MG63 (cell line): Measurements from ENCODE around the gene TENM3. TPM values are rescaled to one million over a fixed set of nuclear protein-coding genes. Genes with fewer than 3 reads are reported as not detected.

Experiments
- DNase-seq: peaks from one replicate; pipeline ENCODE4 v3.0.0-alpha.2; 2020
- H3K27me3 ChIP-seq: fragments of 250-450 bp; sonication (Bioruptor Pico); 2 replicates; pipeline ENCODE4 v1.5.1; 2020; ENCODE audit warnings: mild to moderate bottlenecking, moderate library complexity
- H3K36me3 ChIP-seq: fragments of 250-450 bp; sonication (Bioruptor Pico); 2 replicates; pipeline ENCODE4 v1.5.1; 2020; ENCODE audit warnings: mild to moderate bottlenecking, moderate library complexity
- H3K4me3 ChIP-seq: fragments of 250-450 bp; sonication (Bioruptor Pico); 2 replicates; pipeline ENCODE4 v1.5.1; 2020; ENCODE audit warnings: mild to moderate bottlenecking, moderate library complexity
- H3K9me3 ChIP-seq: fragments of 250-450 bp; sonication (Bioruptor Pico); 2 replicates; pipeline ENCODE4 v1.5.1; 2020; ENCODE audit warnings: mild to moderate bottlenecking, moderate library complexity
- total RNA-seq: library from RNA; depleted of rRNA; stranded (reverse); fragments of >200 nt; shearing (Covaris generic); gene quantifications from 2 replicates; pipeline ENCODE4 v1.2.3, GENCODE V29; 2014; ENCODE audit warnings: low replicate concordance

Gene TENM3
- total RNA-seq, 1 experiment from 2014 or later = 0.10 TPM

DNA sequence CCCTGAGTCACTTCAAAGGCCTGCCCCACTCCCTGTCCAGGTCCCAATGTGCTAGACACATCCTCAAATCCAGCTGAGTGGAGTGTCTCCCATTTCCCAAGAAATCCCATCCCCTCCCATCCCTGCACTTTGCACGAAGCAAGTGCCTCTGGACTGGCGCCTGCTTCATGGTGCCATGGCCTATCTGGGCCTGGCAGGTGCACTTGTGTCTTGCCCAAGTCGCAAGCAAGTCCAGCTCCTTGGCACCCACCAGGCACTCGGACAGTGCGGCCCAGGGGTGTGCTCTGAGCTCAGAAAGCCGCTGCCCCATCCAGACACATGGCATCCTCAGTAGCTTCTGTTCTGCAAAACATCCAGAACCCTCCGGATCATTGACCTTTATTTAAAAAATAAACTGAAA lies 576.5 kb downstream of the TENM3 start:
- Histone ChIP-seq H3K27me3 (no peaks in the 10 kb centered on the region), H3K4me3 (no peak overlapping the region), H3K36me3 (no peaks in the 10 kb centered on the region), H3K9me3 (no peaks in the 10 kb centered on the region)
- no peak for DNase-seq

DNA sequence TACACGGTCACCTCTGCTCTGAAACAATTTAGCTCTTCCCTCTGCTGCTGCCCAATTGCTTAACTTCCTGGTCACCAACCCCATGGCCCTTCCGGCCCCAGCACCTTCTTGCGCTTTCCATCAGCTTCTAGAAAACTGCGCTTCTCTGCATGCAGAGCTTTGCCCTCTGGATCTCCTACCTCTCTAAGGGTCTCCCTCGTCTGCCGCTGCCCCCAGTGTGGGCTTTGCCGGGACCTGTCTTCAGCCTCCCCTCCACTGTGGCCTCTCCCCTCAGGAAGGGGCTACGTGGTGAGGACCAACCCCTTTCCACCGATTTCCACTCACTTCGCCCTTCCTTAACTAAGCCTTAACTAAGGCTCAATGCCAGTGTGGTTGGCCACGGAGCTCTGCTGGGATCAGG lies 579.4 kb downstream of the TENM3 start:
- Histone ChIP-seq H3K36me3 (no peaks in the 10 kb centered on the region), H3K4me3 (no peak overlapping the region), H3K27me3 (no peaks in the 10 kb centered on the region), H3K9me3 (no peaks in the 10 kb centered on the region)
- DNase-seq = no peak

GRCh38 chr4:182823576-182823975 lies 580.4 kb downstream of the TENM3 start:
- Histone ChIP-seq H3K9me3 (no peaks in the 10 kb centered on the region), H3K4me3 (no peak overlapping the region), H3K36me3 (no peaks in the 10 kb centered on the region), H3K27me3 (no peaks in the 10 kb centered on the region)
- no peak for DNase-seq

DNA sequence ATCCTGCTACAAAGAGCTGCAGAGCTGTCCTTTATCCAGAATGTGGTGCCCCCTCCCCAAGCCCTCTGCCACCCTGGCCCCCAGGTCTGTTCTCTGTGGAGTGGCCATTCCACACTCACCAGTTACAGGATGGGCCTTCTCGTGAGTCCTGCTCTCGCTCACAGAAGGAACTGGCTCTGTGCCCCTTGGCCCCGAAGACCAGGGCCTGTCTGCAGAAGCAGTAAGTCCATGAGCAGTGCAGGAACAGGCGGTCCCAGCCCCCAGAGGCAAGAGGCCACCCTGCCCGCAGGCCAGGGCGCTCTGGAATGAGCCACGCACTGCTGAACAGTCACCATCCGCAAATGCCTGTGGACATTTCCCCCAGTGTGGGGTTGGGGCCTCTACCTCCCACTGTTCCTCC lies 581.8 kb downstream of the TENM3 start:
- no peak for DNase-seq
- H3K27me3 ChIP-seq = no peaks in the 10 kb centered on the region
- no peak overlapping the region for H3K4me3 ChIP-seq
- no peaks in the 10 kb centered on the region for H3K36me3 ChIP-seq
- H3K9me3 ChIP-seq = no peaks in the 10 kb centered on the region

DNA sequence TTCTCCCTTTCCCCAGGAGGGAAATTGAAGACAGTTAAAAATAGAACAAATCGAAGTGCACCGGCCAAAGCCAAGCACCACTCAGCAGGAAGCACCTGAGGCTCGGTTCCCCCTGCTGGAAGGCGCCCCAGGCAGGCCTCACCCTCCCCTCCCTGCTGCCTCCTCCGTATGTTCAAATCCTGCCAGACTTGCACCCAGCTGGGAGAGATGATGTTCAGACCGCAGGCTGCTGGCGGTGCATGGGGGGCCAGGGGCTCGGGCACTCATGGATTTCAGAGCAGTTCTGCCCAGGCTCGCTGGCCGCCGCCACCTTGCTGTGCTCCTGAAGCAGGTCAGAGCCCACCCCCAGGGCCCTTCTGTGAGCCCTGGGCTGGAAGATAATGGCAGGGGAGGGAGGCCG lies 582.6 kb downstream of the TENM3 start:
- Histone ChIP-seq H3K9me3 (no peaks in the 10 kb centered on the region), H3K36me3 (no peaks in the 10 kb centered on the region), H3K4me3 (no peak overlapping the region), H3K27me3 (no peaks in the 10 kb centered on the region)
- DNase-seq = no peak

- Histone ChIP-seq H3K4me3 (no peak overlapping the region), H3K9me3 (no peaks in the 10 kb centered on the region), H3K27me3 (no peaks in the 10 kb centered on the region), H3K36me3 (no peaks in the 10 kb centered on the region)
- no peak for DNase-seq
Measured at GRCh38 chr4:182826391-182826790, 583.2 kb downstream of the TENM3 start.

GRCh38 chr4:182827166-182827565 lies 584.0 kb downstream of the TENM3 start:
- DNase-seq = no peak
- H3K4me3 ChIP-seq = no peak overlapping the region
- H3K27me3 ChIP-seq = no peaks in the 10 kb centered on the region
- no peaks in the 10 kb centered on the region for H3K9me3 ChIP-seq
- H3K36me3 ChIP-seq = no peaks in the 10 kb centered on the region

- Histone ChIP-seq H3K36me3 (no peaks in the 10 kb centered on the region), H3K27me3 (no peaks in the 10 kb centered on the region), H3K9me3 (no peaks in the 10 kb centered on the region), H3K4me3 (no peak overlapping the region)
- DNase-seq = no peak
Measured at GRCh38 chr4:182827954-182828353, 584.8 kb downstream of the TENM3 start.

DNA sequence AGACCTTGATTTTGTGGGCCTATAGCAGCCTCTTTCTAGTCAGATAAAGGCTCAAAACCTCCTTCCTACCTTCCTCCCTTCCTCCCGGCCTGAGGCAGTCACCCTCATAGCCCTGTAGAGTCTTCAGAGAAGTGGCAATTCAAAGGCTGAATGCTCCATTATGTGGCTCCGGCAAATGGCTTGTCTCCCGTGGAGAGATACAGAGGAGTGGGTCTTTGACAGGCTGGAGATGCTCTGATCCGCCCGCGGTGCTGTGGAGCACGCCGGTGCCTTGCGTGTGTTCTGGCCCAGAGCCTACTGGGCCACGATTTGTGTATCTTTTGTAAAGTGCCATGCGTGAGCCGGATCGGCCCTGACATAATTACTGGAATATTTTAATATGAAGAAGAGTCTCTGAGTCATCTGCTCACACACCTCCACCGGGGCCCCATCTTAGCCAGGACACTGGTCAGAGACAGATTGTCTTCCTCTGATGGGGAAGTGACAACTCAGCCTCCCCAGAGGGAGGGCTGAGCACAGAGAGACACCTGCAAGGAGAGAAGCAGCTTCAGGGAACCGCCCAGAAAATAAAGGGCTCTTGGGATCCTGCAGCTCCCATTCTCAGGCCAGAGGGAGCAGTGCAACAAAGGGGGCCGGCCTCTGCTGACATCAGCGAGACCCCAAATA lies 585.3 kb downstream of the TENM3 start:
- Histone ChIP-seq H3K27me3 (no peaks in the 10 kb centered on the region), H3K36me3 (no peaks in the 10 kb centered on the region), H3K4me3 (no peak overlapping the region), H3K9me3 (no peaks in the 10 kb centered on the region)
- no peak for DNase-seq

- no peaks in the 10 kb centered on the region for H3K9me3 ChIP-seq
- DNase-seq = no peak
Measured at GRCh38 chr4:182829196-182829595, 586.0 kb downstream of the TENM3 start.

DNA sequence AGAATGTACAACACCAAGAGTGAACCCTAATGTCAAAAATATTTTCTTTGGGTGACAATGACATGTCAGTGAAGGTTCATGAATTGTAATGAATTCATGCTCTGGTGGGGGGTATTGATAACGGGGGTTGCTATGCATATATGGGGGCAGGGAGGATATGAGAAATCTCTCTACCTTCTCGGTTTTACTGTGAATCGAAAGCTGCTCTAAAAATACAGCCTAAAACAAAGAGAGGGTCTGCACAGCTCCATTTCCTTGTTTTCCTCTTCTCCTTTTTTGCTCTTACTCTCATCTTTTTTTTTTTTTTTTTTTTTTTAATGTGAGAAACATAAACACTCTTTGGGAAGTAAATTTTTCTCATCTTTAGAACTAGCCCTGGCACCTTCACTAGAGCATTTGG lies 588.2 kb downstream of the TENM3 start:
- H3K4me3 ChIP-seq = no peak overlapping the region
- DNase-seq = no peak
- H3K27me3 ChIP-seq = no peaks in the 10 kb centered on the region
- no peaks in the 10 kb centered on the region for H3K36me3 ChIP-seq
- no peaks in the 10 kb centered on the region for H3K9me3 ChIP-seq

More at GRCh38 chr4:182829196-182829595, 586.0 kb downstream of the TENM3 start:
- Histone ChIP-seq H3K27me3 (no peaks in the 10 kb centered on the region), H3K4me3 (no peak overlapping the region), H3K36me3 (no peaks in the 10 kb centered on the region)

DNA sequence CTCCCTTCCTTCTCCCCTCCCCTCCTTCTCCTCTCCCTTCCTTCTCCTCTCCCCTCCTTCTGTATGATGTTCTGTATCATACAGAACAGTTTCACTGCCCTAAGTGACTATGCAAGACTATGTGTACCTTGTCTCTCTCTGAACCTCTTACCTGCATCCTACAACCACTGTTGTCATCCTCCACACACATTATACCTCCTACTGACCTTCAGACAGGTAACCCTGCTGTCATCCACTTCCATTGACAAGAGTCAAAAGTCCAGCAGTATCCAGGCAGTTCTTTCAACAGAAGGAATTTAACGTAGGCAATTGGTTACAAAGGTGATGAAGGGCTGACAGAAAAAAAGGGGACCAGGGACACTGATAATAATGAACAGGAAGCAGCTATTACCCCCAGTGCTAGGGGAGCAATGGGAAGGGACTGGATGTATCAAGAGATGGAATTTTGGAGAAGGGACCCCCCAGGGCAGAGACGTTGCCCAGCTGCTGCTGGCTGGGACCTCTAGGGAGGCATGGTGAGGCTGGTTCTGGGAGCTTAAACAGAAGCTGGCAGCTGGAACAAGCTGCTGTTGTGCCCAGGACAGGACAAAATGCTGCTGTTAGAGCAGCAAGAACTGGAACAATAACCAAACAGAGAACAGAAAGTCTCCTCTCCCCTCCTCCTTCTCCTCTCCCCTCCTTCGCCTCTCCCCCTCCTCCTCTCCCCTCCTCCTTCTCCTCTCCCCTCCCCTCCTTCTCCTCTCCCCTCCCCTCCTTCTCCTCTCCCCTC lies 589.3 kb downstream of the TENM3 start:
- no peak overlapping the region for H3K4me3 ChIP-seq
- H3K27me3 ChIP-seq = no peaks in the 10 kb centered on the region
- no peaks in the 10 kb centered on the region for H3K36me3 ChIP-seq
- no peak for DNase-seq
- H3K9me3 ChIP-seq = no peaks in the 10 kb centered on the region

DNA sequence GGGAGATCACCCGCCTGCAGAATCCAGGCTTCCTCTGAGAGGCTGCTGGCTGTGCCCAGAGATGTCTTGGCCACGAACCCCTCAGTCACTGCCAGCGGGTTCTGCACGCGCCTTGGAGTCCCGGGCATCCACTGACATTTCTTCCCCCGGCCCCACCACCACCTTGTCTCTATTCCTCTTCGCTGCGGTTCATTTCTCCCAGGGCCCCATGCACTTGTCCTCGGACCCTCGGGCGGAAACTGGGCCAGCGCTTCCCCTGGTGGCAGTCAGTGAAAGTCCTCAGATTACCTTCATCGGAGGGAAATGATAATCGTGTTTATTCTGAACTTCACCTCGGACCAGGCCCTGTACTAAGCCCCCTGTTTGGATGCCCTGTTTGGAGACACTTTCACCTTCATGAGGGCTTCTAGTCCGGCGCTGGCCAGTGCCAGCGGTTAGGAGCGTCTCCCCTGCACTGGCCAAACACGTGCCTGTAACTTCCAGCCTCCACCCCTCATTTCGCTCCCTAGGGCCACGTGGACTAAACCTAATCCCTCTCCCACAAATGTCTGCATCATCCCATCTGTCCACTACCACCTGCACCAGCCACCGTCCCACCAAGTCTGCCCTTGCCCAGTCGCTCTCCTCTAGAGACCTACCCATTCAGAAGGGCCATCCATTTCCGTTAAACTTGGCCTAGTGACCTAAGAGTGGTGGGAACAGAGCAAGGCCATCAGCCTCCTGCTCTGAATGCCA lies 592.0 kb downstream of the TENM3 start:
- Histone ChIP-seq H3K27me3 (no peaks in the 10 kb centered on the region), H3K36me3 (no peaks in the 10 kb centered on the region), H3K9me3 (no peaks in the 10 kb centered on the region), H3K4me3 (no peak overlapping the region)
- no peak for DNase-seq

DNA sequence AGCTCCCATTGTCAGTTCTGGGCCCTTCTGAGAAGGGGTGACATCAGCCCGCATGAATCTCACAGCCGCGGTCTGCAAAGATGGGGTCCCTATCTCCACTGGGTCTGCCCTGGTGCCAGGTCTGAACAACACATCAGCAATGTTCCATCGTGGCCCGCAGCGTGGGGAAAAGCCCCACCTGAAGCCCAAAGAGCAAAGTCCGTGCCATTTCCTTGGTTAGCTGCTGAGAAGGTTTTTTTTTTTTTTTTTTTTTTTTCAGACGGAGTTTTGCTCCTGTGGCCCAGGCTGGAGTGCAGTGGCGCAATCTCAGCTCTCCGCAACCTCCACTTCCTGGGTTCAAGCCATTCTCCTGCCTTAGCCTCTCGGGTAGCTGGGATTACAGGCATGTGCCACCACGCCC lies 594.6 kb downstream of the TENM3 start:
- H3K4me3 ChIP-seq = no peak overlapping the region
- no peak for DNase-seq
- H3K27me3 ChIP-seq = no peaks in the 10 kb centered on the region
- no peaks in the 10 kb centered on the region for H3K9me3 ChIP-seq
- no peaks in the 10 kb centered on the region for H3K36me3 ChIP-seq

- H3K36me3 ChIP-seq = no peaks in the 10 kb centered on the region
Measured at GRCh38 chr4:182838535-182838934, 595.3 kb downstream of the TENM3 start.

DNA sequence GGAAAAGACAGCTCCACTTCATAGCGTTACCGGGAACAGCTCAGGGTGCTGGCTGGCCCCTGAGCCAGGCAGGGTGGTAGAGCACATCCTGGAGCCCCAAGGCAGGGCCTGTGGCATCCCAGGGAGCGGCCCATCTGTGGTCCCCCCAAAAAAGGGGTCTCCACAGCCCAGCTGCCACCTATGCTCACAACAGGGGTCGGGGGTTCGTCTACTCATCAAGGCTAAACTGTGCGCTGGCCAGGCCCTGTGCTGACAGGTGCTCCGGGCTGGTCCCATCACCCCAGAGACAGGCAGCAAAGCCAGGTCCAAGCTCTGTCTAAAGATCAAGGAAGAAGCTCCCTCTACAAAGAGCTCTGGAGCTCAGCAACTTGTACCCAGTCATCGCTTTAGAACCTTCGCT lies 596.1 kb downstream of the TENM3 start:
- Histone ChIP-seq H3K27me3 (no peaks in the 10 kb centered on the region), H3K4me3 (no peak overlapping the region), H3K9me3 (no peaks in the 10 kb centered on the region), H3K36me3 (no peaks in the 10 kb centered on the region)
- DNase-seq = no peak

More at GRCh38 chr4:182838535-182838934, 595.3 kb downstream of the TENM3 start:
- no peak overlapping the region for H3K4me3 ChIP-seq
- no peak for DNase-seq
- H3K9me3 ChIP-seq = no peaks in the 10 kb centered on the region
- no peaks in the 10 kb centered on the region for H3K27me3 ChIP-seq

- DNase-seq = no peak
- H3K4me3 ChIP-seq = no peak overlapping the region
- H3K36me3 ChIP-seq = no peaks in the 10 kb centered on the region
Measured at GRCh38 chr4:182840108-182840507, 596.9 kb downstream of the TENM3 start.

More at GRCh38 chr4:182840108-182840507, 596.9 kb downstream of the TENM3 start:
- Histone ChIP-seq H3K9me3 (no peaks in the 10 kb centered on the region), H3K27me3 (no peaks in the 10 kb centered on the region)
